SHP77 treated with DMSO at 0.1 percent for 48 hours (cell line): ENCODE data around the gene TBC1D30.
"Not testable (repeated sequence)": the region's sequence is repeated elsewhere in the genome, so short reads cannot be mapped to it uniquely, and the experiment has no call there.

Source experiments
- DNase-seq: peaks from one replicate; lab custom pipeline; 2025; lab: John Stamatoyannopoulos, UW

TBC1D30 gene

GRCh38 chr12:64806593-64807460 is 17.6 kb upstream of the TBC1D30 start:
- DNase-seq = no peak

- DNase-seq = no peak
These were observed 16.3 kb upstream of the TBC1D30 start for GRCh38 chr12:64808110-64808509.

GRCh38 chr12:64810831-64811230 is 13.6 kb upstream of the TBC1D30 start:
- no peak for DNase-seq

GRCh38 chr12:64813723-64814122 is 10.7 kb upstream of the TBC1D30 start:
- DNase-seq = no peak

GRCh38 chr12:64814432-64814831 is 10.0 kb upstream of the TBC1D30 start:
- DNase-seq = no peak

GRCh38 chr12:64819816-64820402 is 4.5 kb upstream of the TBC1D30 start:
- no peak for DNase-seq

GRCh38 chr12:64820593-64820992 is 3.9 kb upstream of the TBC1D30 start:
- DNase-seq = no peak

GRCh38 chr12:64821116-64821630 is 3.3 kb upstream of the TBC1D30 start:
- DNase-seq = no peak

- DNase-seq = no peak
These were observed 332 bp upstream of the TBC1D30 start for GRCh38 chr12:64824130-64824499.

GRCh38 chr12:64825143-64826021 is 935 bp downstream of the TBC1D30 start:
- no peak for DNase-seq

- DNase-seq = no peak
These were observed 1.8 kb downstream of the TBC1D30 start for GRCh38 chr12:64826234-64826633.

GRCh38 chr12:64828713-64829112 is 4.3 kb downstream of the TBC1D30 start:
- no peak for DNase-seq

GRCh38 chr12:64833928-64834327 is 9.5 kb downstream of the TBC1D30 start:
- DNase-seq = no peak

- peak; percentile 10 for DNase-seq
These were observed 11.5 kb downstream of the TBC1D30 start for GRCh38 chr12:64835901-64836300.

GRCh38 chr12:64836856-64837255 is 12.4 kb downstream of the TBC1D30 start:
- no peak for DNase-seq

GRCh38 chr12:64837427-64837826 is 13.0 kb downstream of the TBC1D30 start:
- DNase-seq = no peak

- no peak for DNase-seq
These were observed 15.7 kb downstream of the TBC1D30 start for GRCh38 chr12:64840119-64840518.

- DNase-seq = peak; percentile 25
These were observed 16.7 kb downstream of the TBC1D30 start for GRCh38 chr12:64840949-64841717.

GRCh38 chr12:64848409-64848808 is 24.0 kb downstream of the TBC1D30 start:
- DNase-seq = not testable (repeated sequence)

GRCh38 chr12:64858882-64859605 is 34.6 kb downstream of the TBC1D30 start:
- DNase-seq = no peak

GRCh38 chr12:64860446-64860998 is 36.1 kb downstream of the TBC1D30 start:
- DNase-seq = no peak
